NCI-H2196 (cell line): ENCODE measurements around the gene METTL25B.
A peak's percentile ranks its signal among the peaks of the same experiment; 100 is the strongest.

ENCODE experiments used
- DNase-seq: peaks from one replicate; lab custom pipeline; 2025; ENCODE audit not compliant: unreplicated experiment; lab: John Stamatoyannopoulos, UW

METTL25B gene

DNA sequence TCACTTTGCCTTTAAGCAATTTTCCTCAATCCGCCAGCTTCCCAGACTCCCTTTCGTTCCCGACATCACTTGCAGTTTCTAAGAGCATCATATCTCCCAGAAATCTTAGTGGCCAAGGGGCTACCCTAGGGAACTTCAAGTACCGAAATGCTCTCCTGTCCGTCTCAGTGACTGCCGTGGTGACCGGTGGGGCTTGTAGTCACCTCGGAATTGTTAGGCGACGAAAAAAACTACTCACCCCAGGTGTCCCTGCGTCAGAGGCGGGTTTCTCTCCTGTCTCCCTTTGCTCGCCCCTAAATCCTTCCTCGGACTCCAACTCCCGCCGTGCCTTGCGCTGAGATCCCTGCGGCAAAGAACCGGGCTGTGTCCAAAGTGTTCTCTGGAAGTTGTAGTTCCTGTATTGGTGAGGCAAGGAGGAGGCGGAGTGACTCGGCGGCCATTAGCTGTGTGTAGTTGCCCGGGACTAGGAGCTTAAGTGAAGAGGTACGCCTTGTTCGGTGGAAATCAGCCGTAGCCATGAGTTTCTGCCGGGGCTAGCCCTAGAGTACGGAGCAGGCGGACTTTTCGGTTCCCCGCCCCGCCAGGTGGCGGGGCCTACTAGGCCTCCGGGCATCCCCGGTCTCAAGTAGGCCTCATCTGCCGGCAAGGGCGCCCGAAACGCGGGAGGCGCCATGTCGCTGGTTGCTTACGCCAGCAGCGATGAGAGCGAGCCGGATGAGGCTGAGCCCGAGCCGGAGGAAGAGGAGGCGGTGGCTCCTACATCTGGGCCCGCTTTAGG lies 39.0 kb downstream of the METTL25B start, which contains the start of gene PRCC:
PRCC (plus strand) TSS at position 435 of the 778 bp plus-strand sequence; CDS start at position 672, 237 bp downstream.
- peak; percentile 99 for DNase-seq

DNA sequence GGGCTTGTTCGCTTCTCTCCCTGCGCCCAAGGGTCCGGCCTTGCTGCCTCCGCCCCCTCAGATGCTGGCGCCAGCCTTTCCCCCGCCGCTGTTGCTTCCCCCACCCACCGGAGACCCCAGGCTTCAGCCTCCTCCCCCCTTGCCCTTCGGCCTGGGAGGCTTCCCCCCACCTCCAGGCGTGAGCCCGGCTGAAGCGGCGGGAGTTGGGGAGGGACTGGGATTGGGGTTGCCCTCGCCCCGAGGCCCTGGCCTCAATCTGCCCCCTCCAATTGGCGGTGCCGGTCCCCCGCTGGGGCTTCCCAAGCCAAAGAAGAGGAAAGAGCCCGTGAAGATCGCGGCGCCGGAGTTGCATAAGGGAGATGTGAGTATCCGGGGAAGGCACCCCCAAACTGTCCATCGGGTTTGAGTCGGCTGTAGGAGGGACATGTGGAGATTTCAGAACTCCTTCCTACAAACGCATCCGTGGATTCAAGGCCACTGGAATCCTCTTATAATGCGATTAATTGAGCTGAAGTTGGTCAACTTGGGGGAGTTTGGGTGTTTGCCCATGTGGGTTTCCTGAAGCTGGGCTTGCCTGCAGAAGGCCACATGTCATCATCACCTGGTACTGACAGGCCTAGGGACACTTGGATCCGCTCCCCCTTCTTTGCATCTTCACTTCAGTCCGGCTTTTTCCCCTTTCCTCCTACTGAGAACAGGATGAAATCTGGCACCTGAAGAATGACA lies 39.8 kb downstream of the METTL25B start:
- no peak for DNase-seq

DNA sequence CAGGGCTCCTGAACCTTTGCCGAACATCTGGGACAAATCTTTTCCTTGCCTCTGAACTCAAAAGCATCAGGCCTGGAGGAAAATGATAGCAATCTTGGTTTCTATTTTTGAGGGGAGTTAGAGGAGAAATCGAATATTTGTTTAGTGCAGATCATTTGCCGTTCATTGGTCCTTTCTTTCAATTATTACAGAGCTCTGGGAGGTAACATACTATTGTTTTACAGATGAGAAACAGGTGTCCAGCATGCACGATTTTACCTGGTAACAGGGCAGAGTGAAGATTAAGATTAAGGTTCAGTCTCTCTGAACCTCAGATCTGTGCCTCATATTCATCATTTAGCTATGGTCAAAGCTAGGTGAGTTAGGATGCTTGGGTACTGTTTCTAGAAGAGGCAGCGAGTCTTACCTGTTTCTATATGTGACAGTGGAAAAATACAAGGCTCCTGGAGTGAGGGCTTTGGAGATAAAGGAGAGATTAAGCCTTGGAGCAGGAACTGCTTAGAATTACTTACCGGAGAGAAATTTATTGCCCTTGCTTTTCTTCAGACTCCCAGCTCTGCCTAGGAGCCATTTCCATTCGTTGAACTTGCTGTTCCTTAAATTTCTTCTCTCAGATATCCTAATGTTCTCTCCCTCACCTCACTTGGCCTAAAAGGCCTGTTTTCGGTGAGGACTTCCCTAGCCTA lies 40.5 kb downstream of the METTL25B start:
- DNase-seq = no peak

DNA sequence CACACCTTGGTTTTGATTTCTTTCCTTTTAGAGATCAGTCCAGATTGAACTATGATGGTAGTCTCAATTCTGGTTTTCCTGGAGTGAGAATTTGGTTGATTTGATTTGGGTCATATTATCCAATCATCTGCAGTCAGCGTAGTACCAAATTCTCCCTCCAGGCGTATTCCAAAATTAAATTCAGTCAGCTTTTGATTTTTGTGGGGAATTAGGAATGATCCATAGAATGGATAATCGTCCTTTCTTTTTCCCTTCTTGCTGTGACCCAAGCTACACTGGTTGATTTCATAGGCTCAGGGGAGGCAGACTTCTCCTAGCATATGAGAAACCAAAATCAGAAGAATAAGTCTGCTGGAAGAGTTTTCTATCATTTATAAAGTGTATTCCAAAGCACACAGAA lies 44.0 kb downstream of the METTL25B start:
- DNase-seq = no peak

DNA sequence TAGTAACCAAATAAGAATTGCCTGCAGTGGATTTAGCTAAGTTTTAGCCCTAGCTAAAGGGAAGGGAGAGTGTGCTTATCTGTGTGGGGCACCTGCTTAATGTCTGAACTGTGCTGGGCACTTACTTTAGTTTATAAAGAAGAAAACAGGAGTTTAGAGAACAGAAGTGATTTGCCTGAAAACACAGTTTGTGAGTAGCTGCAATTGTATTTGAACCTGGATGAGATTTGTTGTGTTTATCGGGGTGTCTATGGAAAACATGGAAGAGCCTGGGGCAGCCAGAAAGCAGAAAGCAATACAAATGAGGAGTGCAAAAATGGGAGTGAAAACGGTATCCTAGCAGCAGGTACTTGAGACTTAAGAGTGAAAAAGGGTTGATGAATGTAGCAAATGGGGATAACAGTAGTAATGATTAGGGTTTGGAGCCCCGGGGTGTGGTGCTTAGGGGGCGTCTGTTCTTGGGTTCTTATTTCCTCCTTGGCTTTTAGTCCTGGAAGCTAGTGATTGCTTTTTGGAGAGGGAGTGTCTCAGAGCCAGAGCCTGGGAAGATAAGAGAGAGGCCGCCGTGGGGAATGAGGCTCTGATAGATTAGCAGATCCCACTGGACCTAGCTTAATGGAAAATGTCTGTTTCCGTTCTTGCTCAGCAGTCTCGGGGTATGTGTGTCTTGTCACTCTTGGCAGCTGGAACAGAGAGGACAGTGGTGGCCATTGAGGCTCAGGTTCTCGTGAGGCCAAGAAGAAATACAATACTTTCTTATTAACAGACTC lies 44.6 kb downstream of the METTL25B start:
- no peak for DNase-seq

- no peak for DNase-seq
These were observed 45.3 kb downstream of the METTL25B start for GRCh38 chr1:156773607-156774006.

- DNase-seq = no peak
These were observed 47.5 kb downstream of the METTL25B start for GRCh38 chr1:156775799-156776198.

GRCh38 chr1:156776942-156777341 lies 48.7 kb downstream of the METTL25B start:
- no peak for DNase-seq

GRCh38 chr1:156777573-156777972 lies 49.3 kb downstream of the METTL25B start:
- DNase-seq = no peak

- DNase-seq = no peak
These were observed 53.4 kb downstream of the METTL25B start for GRCh38 chr1:156781585-156782186.

GRCh38 chr1:156785458-156785857 lies 57.2 kb downstream of the METTL25B start:
- DNase-seq = no peak
